ENCODE measurements around the gene DERA.

GRCh38 chr12:16062611-16063010 is 151.5 kb downstream of the DERA start:
- TF ChIP-seq ZNF274 (IDR thresholded peaks at IDR 0.05; ENCODE audit: low read depth, low read length) (no peak), YY1 (IDR thresholded peaks at IDR 0.05; ENCODE audit: insufficient read depth, insufficient read length) (no peak)

Measured in NT2/D1 (cell line).